Panc1 (cell line): ENCODE results near the gene TMUB2. TPM values are rescaled to one million over a fixed set of nuclear protein-coding genes. Genes with fewer than 3 reads are reported as not detected.

Experiments used
- ATAC-seq: fragments of 200-7000 bp; cut with Tn5 transposase; 2 replicates; pipeline ENCODE4 v1.9.1; 2020; ENCODE audit warnings: mild to moderate bottlenecking, moderate library complexity
- BruUV-seq: library from RNA; stranded (reverse); fragments of 400-500 nt; replicated peaks from 2 replicates; lab custom pipeline; 2021; lab: Mats Ljungman, UMichigan
- CTCF ChIA-PET: fragments of 300-600 bp; sonication (Branson Sonifier 250); formaldehyde crosslinking; loops from one replicate; lab custom pipeline; 2022; ENCODE audit warnings: antibody characterized with exemption; lab: Charles Lee
- POLR2A ChIA-PET: fragments of 300-600 bp; sonication (Branson Sonifier 250); formaldehyde crosslinking; loops from one replicate; lab custom pipeline; 2022; ENCODE audit warnings: antibody characterized with exemption; lab: Charles Lee
- DNase-seq: peaks from one replicate; pipeline ENCODE4 v3.0.0-alpha.2; 2010; ENCODE audit warnings: low read depth, low spot score
- H3K27ac ChIP-seq: 2 replicates; pipeline ENCODE4 v1.5.1; 2011; ENCODE audit warnings: mild to moderate bottlenecking, low read length, inconsistent platforms
- H3K27me3 ChIP-seq: fragments of 200-500 bp; sonication (Bioruptor generic); 2 replicates; pipeline ENCODE4 v1.6.0; 2014; ENCODE audit warnings: low read length, inconsistent platforms; ENCODE audit not compliant: control insufficient read depth, insufficient read depth
- H3K36me3 ChIP-seq: fragments of 200-500 bp; sonication (Bioruptor generic); 2 replicates; pipeline ENCODE4 v1.5.1; 2014; ENCODE audit warnings: inconsistent platforms, mild to moderate bottlenecking, low read length, moderate library complexity; ENCODE audit not compliant: control insufficient read depth, insufficient read depth
- H3K4me1 ChIP-seq: 2 replicates; pipeline ENCODE4 v1.5.1; 2011; ENCODE audit warnings: inconsistent platforms, mild to moderate bottlenecking, low read length, moderate library complexity; ENCODE audit not compliant: control insufficient read depth, insufficient read depth
- H3K4me3 ChIP-seq, 2 experiments: 2 replicates each; pipeline ENCODE4 v1.5.1; 2011 to 2012; ENCODE audit warnings: low read depth in 2 of 2, low read length in 2 of 2, mild to moderate bottlenecking in 2 of 2, inconsistent platforms in 1 of 2, moderate library complexity in 1 of 2
- H3K9me3 ChIP-seq: fragments of 200-500 bp; sonication (Bioruptor generic); 2 replicates; pipeline ENCODE4 v1.5.1; 2014; ENCODE audit warnings: low read depth, mild to moderate bottlenecking, inconsistent platforms, low read length, moderate library complexity; ENCODE audit not compliant: control insufficient read depth, insufficient read depth
- POLR2AphosphoS5 ChIP-seq: IDR thresholded peaks from 2 replicates; pipeline ENCODE4 v1.6.1; 2012; ENCODE audit warnings: mild to moderate bottlenecking, low read depth, low read length, moderate library complexity
- SIN3A ChIP-seq: IDR thresholded peaks from 2 replicates; pipeline ENCODE4 v1.6.1; 2012; ENCODE audit warnings: low read depth, mild to moderate bottlenecking, low read length, moderate library complexity, borderline replicate concordance; ENCODE audit not compliant: insufficient read depth
- TCF7L2 ChIP-seq: IDR thresholded peaks from 2 replicates; pipeline ENCODE4 v1.6.1; 2011; ENCODE audit warnings: mild to moderate bottlenecking, low read depth, low read length, inconsistent platforms
- in situ Hi-C: cut with HindIII; loops from 2 replicates; pipeline ENCODE4 v1.10.0; 2016; ENCODE audit warnings: low sequenced_read_pairs, low pct_unique_long_range_greater_than_20kb
- intact Hi-C: fragments of 100-400 bp; cut with micrococcal nuclease; formaldehyde crosslinking; loops from one replicate; pipeline ENCODE4 v1.10.0; 2022; ENCODE audit not compliant: unreplicated experiment
- total RNA-seq: library from RNA; stranded (reverse); gene quantifications from one replicate; pipeline ENCODE4 v1.2.1, GENCODE V29; 2021; ENCODE audit not compliant: unreplicated experiment
- TF ChIP-seq, protein P1 (sequence below), 2 experiments: IDR thresholded peaks; 2 replicates each; pipeline ENCODE4 v1.6.1; 2011 to 2012; ENCODE audit warnings: low read depth in 2 of 2, control low read depth in 1 of 2, low read length in 1 of 2, mild to moderate bottlenecking in 1 of 2, moderate library complexity in 1 of 2; ENCODE audit not compliant: insufficient read depth in 1 of 2
- TF ChIP-seq, protein P2 (sequence below): fragments of 450-650 bp; IDR thresholded peaks from 2 replicates; pipeline ENCODE4 v1.5.1; 2017; ENCODE audit warnings: mild to moderate bottlenecking

Gene TMUB2
- total RNA-seq, 1 experiment from 2014 or later, result 30.7 TPM

DNA sequence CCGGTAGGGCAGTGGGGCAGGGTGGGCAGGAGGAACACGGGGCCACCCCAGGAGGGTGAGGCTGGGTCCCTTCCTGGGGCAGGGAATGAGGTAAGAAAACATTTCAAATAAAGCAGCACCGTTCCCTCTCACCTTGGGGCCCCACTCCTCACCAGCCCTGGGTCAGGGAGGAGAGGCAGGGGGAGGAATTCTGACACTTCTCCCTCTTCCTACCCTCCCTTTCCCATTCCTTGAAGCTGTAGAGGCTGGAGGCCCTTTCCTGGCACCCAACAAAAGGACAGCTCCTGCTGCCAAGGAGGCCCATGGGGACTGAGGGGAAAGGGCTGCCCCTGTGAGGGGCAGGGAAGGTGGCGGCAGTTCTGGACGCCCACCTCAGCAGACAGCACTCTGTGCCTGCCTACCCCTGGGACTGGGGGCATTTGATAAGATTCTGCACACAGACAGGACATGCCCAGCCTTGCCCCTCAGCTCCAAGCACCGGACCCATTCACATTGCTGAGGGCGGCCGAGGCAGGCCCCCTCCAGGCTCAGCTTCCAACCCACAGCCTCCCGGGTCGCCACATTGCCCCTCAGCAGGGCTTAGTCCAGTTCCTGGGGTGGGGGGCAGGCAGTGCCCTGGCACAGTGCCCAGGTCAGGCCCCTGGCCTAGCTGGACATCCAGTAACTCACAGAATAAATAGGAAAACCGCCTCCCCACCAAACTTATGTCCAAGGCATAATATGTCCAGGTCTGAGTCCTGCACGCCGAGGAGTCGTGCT lies 6.7 kb downstream of the TMUB2 start:
- intact Hi-C loops, result no loop called here
- H3K36me3 ChIP-seq, result no peaks in the 10 kb centered on the region; the same call in 1 of the 2 replicates
- H3K27ac ChIP-seq, result no peak overlapping the region; the same call in 1 of the 2 replicates
- ATAC-seq (no peak), DNase-seq (no peak)
- H3K9me3 ChIP-seq, result no peaks in the 10 kb centered on the region
- CTCF ChIA-PET, result no interaction called here
- in situ Hi-C loops, result no loop called here
- no peaks in the 10 kb centered on the region for H3K27me3 ChIP-seq
- H3K4me1 ChIP-seq, result peaks cover 21% of the 10 kb centered on the region
- POLR2A ChIA-PET, result interaction anchor here (0.5 kb wide), 1 partner anchor 32 kb away, joined by 7 read pairs; no protein-coding TSS in a partner anchor
- no peak for TF ChIP-seq POLR2AphosphoS5
- no peak for TF ChIP-seq SIN3A
- no peak for TF ChIP-seq TCF7L2
- TF ChIP-seq, protein P1, sequence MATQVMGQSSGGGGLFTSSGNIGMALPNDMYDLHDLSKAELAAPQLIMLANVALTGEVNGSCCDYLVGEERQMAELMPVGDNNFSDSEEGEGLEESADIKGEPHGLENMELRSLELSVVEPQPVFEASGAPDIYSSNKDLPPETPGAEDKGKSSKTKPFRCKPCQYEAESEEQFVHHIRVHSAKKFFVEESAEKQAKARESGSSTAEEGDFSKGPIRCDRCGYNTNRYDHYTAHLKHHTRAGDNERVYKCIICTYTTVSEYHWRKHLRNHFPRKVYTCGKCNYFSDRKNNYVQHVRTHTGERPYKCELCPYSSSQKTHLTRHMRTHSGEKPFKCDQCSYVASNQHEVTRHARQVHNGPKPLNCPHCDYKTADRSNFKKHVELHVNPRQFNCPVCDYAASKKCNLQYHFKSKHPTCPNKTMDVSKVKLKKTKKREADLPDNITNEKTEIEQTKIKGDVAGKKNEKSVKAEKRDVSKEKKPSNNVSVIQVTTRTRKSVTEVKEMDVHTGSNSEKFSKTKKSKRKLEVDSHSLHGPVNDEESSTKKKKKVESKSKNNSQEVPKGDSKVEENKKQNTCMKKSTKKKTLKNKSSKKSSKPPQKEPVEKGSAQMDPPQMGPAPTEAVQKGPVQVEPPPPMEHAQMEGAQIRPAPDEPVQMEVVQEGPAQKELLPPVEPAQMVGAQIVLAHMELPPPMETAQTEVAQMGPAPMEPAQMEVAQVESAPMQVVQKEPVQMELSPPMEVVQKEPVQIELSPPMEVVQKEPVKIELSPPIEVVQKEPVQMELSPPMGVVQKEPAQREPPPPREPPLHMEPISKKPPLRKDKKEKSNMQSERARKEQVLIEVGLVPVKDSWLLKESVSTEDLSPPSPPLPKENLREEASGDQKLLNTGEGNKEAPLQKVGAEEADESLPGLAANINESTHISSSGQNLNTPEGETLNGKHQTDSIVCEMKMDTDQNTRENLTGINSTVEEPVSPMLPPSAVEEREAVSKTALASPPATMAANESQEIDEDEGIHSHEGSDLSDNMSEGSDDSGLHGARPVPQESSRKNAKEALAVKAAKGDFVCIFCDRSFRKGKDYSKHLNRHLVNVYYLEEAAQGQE (IDR thresholded peaks at IDR 0.05; ENCODE audit: insufficient read depth in 1 of 2, low read depth in 2 of 2, low read length in 1 of 2), result no peak
- TF ChIP-seq, protein P2, sequence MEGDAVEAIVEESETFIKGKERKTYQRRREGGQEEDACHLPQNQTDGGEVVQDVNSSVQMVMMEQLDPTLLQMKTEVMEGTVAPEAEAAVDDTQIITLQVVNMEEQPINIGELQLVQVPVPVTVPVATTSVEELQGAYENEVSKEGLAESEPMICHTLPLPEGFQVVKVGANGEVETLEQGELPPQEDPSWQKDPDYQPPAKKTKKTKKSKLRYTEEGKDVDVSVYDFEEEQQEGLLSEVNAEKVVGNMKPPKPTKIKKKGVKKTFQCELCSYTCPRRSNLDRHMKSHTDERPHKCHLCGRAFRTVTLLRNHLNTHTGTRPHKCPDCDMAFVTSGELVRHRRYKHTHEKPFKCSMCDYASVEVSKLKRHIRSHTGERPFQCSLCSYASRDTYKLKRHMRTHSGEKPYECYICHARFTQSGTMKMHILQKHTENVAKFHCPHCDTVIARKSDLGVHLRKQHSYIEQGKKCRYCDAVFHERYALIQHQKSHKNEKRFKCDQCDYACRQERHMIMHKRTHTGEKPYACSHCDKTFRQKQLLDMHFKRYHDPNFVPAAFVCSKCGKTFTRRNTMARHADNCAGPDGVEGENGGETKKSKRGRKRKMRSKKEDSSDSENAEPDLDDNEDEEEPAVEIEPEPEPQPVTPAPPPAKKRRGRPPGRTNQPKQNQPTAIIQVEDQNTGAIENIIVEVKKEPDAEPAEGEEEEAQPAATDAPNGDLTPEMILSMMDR, result no peak
- H3K4me3 ChIP-seq, result no peak overlapping the region
- BruUV-seq, result no TSS peak

DNA sequence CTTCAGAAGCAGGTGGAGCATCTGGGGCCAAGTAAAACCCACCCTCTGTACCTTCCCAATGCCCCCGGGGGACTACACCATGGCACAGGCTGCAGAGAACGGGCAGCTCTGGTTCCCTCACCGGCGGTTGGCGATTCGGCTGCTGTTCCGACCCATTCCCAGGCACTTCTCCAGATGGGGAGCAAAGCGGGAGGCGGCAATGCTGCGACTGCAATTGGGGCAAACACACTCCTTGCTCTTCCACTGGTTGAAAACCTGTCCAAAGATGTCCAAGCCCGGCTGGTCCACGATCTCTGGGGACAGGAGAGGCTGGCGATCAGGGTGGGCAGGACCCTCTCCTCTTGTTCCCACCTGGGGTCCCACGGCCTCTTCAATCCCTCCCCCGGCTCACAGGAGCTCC lies 10.3 kb downstream of the TMUB2 start:
- ATAC-seq (no peak), DNase-seq (no peak)
- intact Hi-C loops, result no loop called here
- H3K27ac ChIP-seq, result no peak overlapping the region
- peaks cover 19% of the 10 kb centered on the region for H3K4me1 ChIP-seq
- in situ Hi-C loops, result no loop called here
- ChIA-PET CTCF (no interaction called here), POLR2A (no interaction called here)
- no peaks in the 10 kb centered on the region for H3K27me3 ChIP-seq
- no peak overlapping the region for H3K4me3 ChIP-seq
- no peaks in the 10 kb centered on the region for H3K9me3 ChIP-seq
- TF ChIP-seq SIN3A, result no peak
- TF ChIP-seq TCF7L2, result no peak
- TF ChIP-seq POLR2AphosphoS5, result no peak
- TF ChIP-seq, protein P1 (IDR thresholded peaks at IDR 0.05; ENCODE audit: insufficient read depth in 1 of 2, low read depth in 2 of 2, low read length in 1 of 2), result no peak
- TF ChIP-seq, protein P2, result no peak
- BruUV-seq, result no TSS peak
- H3K36me3 ChIP-seq, result no peaks in the 10 kb centered on the region; the same call in none of the 2 replicates
